Subcutaneous abdominal adipose tissue (tissue), 5 donors: ENCODE results near the gene EXOC6B.

Experiments
- H3K27ac ChIP-seq: one replicate; pipeline ENCODE4 v1.7.0; 2013; ENCODE audit warnings: low read depth, mild to moderate bottlenecking, inconsistent platforms, low read length, moderate library complexity
- H3K27me3 ChIP-seq, 5 donors: one replicate each; pipeline ENCODE4 v1.7.0; 2013; ENCODE audit warnings: low read length in 5 of 5, inconsistent platforms in 1 of 5; ENCODE audit not compliant: control insufficient read depth in 5 of 5, insufficient read depth in 4 of 5
- H3K36me3 ChIP-seq, 5 donors: one replicate each; pipeline ENCODE4 v1.7.0; 2013; ENCODE audit warnings: low read length in 5 of 5; ENCODE audit not compliant: control insufficient read depth in 5 of 5, insufficient read depth in 5 of 5
- H3K4me1 ChIP-seq, 5 donors: one replicate each; pipeline ENCODE4 v1.7.0; 2013; ENCODE audit warnings: low read length in 5 of 5, mild to moderate bottlenecking in 3 of 5, moderate library complexity in 1 of 5; ENCODE audit not compliant: control insufficient read depth in 5 of 5, insufficient read depth in 5 of 5
- H3K4me3 ChIP-seq, 5 donors: one replicate each; pipeline ENCODE4 v1.7.0; 2013; ENCODE audit warnings: low read length in 5 of 5, low read depth in 1 of 5
- H3K9ac ChIP-seq, 5 donors: one replicate each; pipeline ENCODE4 v1.7.0; 2013; ENCODE audit warnings: low read length in 5 of 5, mild to moderate bottlenecking in 4 of 5, moderate library complexity in 3 of 5
- H3K9me3 ChIP-seq, 5 donors: one replicate each; pipeline ENCODE4 v1.7.0; 2013; ENCODE audit warnings: low read length in 5 of 5; ENCODE audit not compliant: control insufficient read depth in 5 of 5
- donor health status: healthy.
- donor health status: healthy.
- donor health status: healthy.
- donor health status: healthy.
- donor health status: healthy.

Gene EXOC6B

GRCh38 chr2:72415781-72416475 is 409.9 kb downstream of the EXOC6B start:
- no peaks in the 10 kb centered on the region for H3K27me3 ChIP-seq
- H3K9ac ChIP-seq = no peak overlapping the region
- H3K9me3 ChIP-seq = peaks cover 0 to 5% (median 0%) of the 10 kb centered on the region in 5 donors
- H3K4me3 ChIP-seq = no peak overlapping the region
- no peaks in the 10 kb centered on the region for H3K36me3 ChIP-seq
- no peak overlapping the region for H3K27ac ChIP-seq
- peaks cover 0 to 6% (median 0%) of the 10 kb centered on the region in 5 donors for H3K4me1 ChIP-seq

- Histone ChIP-seq H3K4me1 (peaks cover 0 to 6% (median 0%) of the 10 kb centered on the region in 5 donors), H3K27ac (no peak overlapping the region), H3K36me3 (no peaks in the 10 kb centered on the region), H3K9ac (no peak overlapping the region), H3K9me3 (peaks cover 0 to 3% (median 0%) of the 10 kb centered on the region in 5 donors), H3K27me3 (no peaks in the 10 kb centered on the region), H3K4me3 (no peak overlapping the region)
Observed at GRCh38 chr2:72415241-72415661, 410.6 kb downstream of the EXOC6B start.

GRCh38 chr2:72414137-72414760 is 411.6 kb downstream of the EXOC6B start:
- Histone ChIP-seq H3K27ac (no peak overlapping the region), H3K9ac (no peak overlapping the region)

GRCh38 chr2:72413716-72414115 is 412.1 kb downstream of the EXOC6B start:
- Histone ChIP-seq H3K9me3 (no peaks in the 10 kb centered on the region), H3K9ac (no peak overlapping the region), H3K27ac (no peak overlapping the region), H3K4me1 (peaks cover 0 to 6% (median 0%) of the 10 kb centered on the region in 5 donors), H3K4me3 (no peak overlapping the region), H3K27me3 (no peaks in the 10 kb centered on the region), H3K36me3 (no peaks in the 10 kb centered on the region)

More at GRCh38 chr2:72414137-72414760, 411.6 kb downstream of the EXOC6B start:
- no peaks in the 10 kb centered on the region for H3K27me3 ChIP-seq
- H3K4me3 ChIP-seq = no peak overlapping the region
- no peaks in the 10 kb centered on the region for H3K36me3 ChIP-seq
- peaks cover 0 to 6% (median 0%) of the 10 kb centered on the region in 5 donors for H3K4me1 ChIP-seq
- H3K9me3 ChIP-seq = no peaks in the 10 kb centered on the region

GRCh38 chr2:72412214-72412613 is 413.6 kb downstream of the EXOC6B start:
- Histone ChIP-seq H3K27ac (no peak overlapping the region), H3K36me3 (no peaks in the 10 kb centered on the region), H3K27me3 (no peaks in the 10 kb centered on the region), H3K4me1 (peaks cover 0 to 6% (median 0%) of the 10 kb centered on the region in 5 donors), H3K4me3 (no peak overlapping the region), H3K9me3 (no peaks in the 10 kb centered on the region), H3K9ac (no peak overlapping the region)

GRCh38 chr2:72399879-72400278 is 426.0 kb downstream of the EXOC6B start:
- H3K4me1 ChIP-seq = no peaks in the 10 kb centered on the region
- H3K36me3 ChIP-seq = no peaks in the 10 kb centered on the region
- H3K27me3 ChIP-seq = no peaks in the 10 kb centered on the region
- H3K4me3 ChIP-seq = no peak overlapping the region
- no peak overlapping the region for H3K9ac ChIP-seq
- H3K27ac ChIP-seq = no peak overlapping the region
- H3K9me3 ChIP-seq = peaks cover 0 to 16% (median 7%) of the 10 kb centered on the region in 5 donors

GRCh38 chr2:72395096-72395495 is 430.7 kb downstream of the EXOC6B start:
- no peak overlapping the region for H3K9ac ChIP-seq
- H3K9me3 ChIP-seq = peaks cover 5 to 12% (median 9%) of the 10 kb centered on the region in 5 donors
- no peak overlapping the region for H3K27ac ChIP-seq
- no peak overlapping the region for H3K4me3 ChIP-seq
- peaks cover 0 to 6% (median 0%) of the 10 kb centered on the region in 5 donors for H3K4me1 ChIP-seq
- no peaks in the 10 kb centered on the region for H3K27me3 ChIP-seq
- no peaks in the 10 kb centered on the region for H3K36me3 ChIP-seq

- Histone ChIP-seq H3K36me3 (no peaks in the 10 kb centered on the region), H3K4me3 (no peak overlapping the region), H3K4me1 (peaks cover 0 to 6% (median 0%) of the 10 kb centered on the region in 5 donors), H3K27me3 (no peaks in the 10 kb centered on the region), H3K27ac (no peak overlapping the region), H3K9ac (no peak overlapping the region), H3K9me3 (peaks cover 5 to 8% (median 6%) of the 10 kb centered on the region in 5 donors)
Observed at GRCh38 chr2:72394541-72395070, 431.2 kb downstream of the EXOC6B start.

- no peak overlapping the region for H3K27ac ChIP-seq
- H3K27me3 ChIP-seq = no peaks in the 10 kb centered on the region
Observed at GRCh38 chr2:72389447-72389846, 436.4 kb downstream of the EXOC6B start.

GRCh38 chr2:72388263-72388662 is 437.6 kb downstream of the EXOC6B start:
- peaks cover 0 to 12% (median 11%) of the 10 kb centered on the region in 5 donors for H3K9me3 ChIP-seq
- no peak overlapping the region for H3K4me3 ChIP-seq
- no peaks in the 10 kb centered on the region for H3K4me1 ChIP-seq
- no peak overlapping the region for H3K27ac ChIP-seq
- peaks cover 0 to 2% (median 0%) of the 10 kb centered on the region in 5 donors for H3K36me3 ChIP-seq
- no peaks in the 10 kb centered on the region for H3K27me3 ChIP-seq
- no peak overlapping the region for H3K9ac ChIP-seq

More at GRCh38 chr2:72389447-72389846, 436.4 kb downstream of the EXOC6B start:
- H3K36me3 ChIP-seq = peaks cover 0 to 2% (median 0%) of the 10 kb centered on the region in 5 donors
- H3K4me3 ChIP-seq = no peak overlapping the region
- peaks cover 0 to 12% (median 11%) of the 10 kb centered on the region in 5 donors for H3K9me3 ChIP-seq
- H3K9ac ChIP-seq = no peak overlapping the region
- H3K4me1 ChIP-seq = peaks cover 0 to 3% (median 0%) of the 10 kb centered on the region in 5 donors
